NOMO-1 (cell line): ENCODE measurements around the gene CBY1.

ENCODE experiments used
- DNase-seq, 2 experiments: peaks; one replicate each; lab custom pipeline; 2025; ENCODE audit not compliant: unreplicated experiment in 2 of 2; lab: John Stamatoyannopoulos, UW

The CBY1 gene

DNA sequence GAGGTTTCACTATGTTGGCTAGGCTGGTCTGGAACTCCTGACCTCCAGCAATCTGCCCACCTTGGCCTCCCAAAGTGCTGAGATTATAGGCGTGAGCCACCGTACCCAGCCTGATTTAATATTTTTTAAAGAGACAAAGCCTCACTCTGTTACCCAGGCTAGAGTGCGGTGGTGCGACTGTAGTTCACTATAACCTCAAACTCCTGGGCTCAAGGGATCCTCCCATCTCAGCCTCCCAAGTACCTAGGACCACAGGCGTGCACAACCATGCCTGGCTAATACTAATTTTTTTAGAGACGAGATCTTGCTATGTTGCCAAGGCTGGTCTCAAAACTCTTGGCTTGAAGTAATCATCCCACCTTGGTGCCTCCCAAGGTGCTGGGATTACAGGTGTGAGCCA lies 62.8 kb downstream of the CBY1 start:
- DNase-seq: no peak

DNA sequence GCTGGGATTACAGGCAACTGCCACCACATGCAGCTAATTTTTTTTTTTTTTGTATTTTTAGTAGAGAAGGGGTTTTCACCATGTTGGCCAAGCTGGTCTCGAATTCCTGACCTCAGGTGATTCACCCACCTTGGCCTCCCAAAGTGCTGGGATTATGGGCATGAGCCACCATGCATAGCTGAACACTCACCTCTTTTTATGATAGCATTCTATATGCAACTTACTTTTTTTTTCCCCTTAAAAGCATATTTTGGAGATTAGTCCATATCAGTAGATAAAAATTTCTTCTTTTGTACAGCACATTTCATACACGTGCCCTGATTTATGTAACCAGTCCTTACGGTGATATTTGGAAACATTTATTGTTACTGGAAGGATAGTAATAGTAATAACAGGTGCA lies 63.9 kb downstream of the CBY1 start:
- no peak for DNase-seq

DNA sequence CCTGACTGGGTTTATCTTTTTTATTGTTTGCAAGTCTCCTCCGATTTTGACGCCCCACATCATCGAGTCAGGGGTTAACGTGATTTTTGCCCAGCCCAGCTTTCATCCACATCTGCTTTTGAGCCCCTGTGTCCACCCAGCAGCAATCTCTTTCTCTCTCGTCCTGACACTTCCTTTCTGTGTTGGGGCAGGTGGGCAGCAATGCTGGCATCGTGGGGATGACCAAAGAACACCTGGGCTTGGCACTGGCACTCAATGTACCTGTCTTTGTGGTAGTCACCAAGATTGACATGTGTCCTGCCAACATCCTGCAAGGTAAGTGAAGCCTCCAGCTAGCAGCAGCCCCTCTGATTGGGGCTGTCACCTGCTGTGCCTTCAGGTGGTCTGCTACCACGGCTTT lies 65.1 kb downstream of the CBY1 start:
- no peak for DNase-seq
